Bronchus fibroblast of lung (primary cell): ENCODE measurements around the gene CFAP61. TPM values are rescaled to one million over a fixed set of nuclear protein-coding genes. Genes with fewer than 3 reads are reported as not detected.

ENCODE experiments used
- total RNA-seq: library from RNA; depleted of rRNA; stranded (reverse); fragments of >200 nt; gene quantifications from 2 replicates; pipeline ENCODE4 v1.2.3, GENCODE V29; 2015

The CFAP61 gene
- not detected in 2 replicates for total RNA-seq

GRCh38 chr20:20052074-20052970, at the start of gene CFAP61, which contains the start of gene CRNKL1:
CFAP61 (plus strand) TSS chr20:20052532; CDS start chr20:20056654, 4,122 bp downstream.
CRNKL1 (minus strand) TSS chr20:20052466; CDS start chr20:20052342, 124 bp downstream.

GRCh38 chr20:20017001-20017843, 35.1 kb upstream of the CFAP61 start, which contains the start of gene NAA20:
NAA20 (plus strand) TSS chr20:20017362; CDS start chr20:20017397, 35 bp downstream.

GRCh38 chr20:20367575-20368417, 315.5 kb downstream of the CFAP61 start, which contains the start of gene INSM1:
INSM1 (plus strand) TSS chr20:20368104; CDS start chr20:20368268, 164 bp downstream.

Other genes starting within 250 kb of the CFAP61 start
- 37.3 and 40.0 TPM in 2 replicates for gene NAA20, start 35.2 kb upstream of the CFAP61 start, total RNA-seq
- gene CRNKL1, start 66 bp upstream of the CFAP61 start, total RNA-seq: 11.9 and 16.1 TPM in 2 replicates